Upper lobe of left lung (tissue), 6 donors: ENCODE measurements around the gene DNAAF5. TPM values are rescaled to one million over a fixed set of nuclear protein-coding genes. Genes with fewer than 3 reads are reported as not detected.

ENCODE experiments used
- ATAC-seq, 2 donors: fragments of 200-7000 bp; cut with Tn5 transposase; one replicate each; pipeline ENCODE4 v1.9.1; 2022; ENCODE audit warnings: mild to moderate bottlenecking in 2 of 2, moderate library complexity in 2 of 2; ENCODE audit not compliant: low FRiP score in 2 of 2
- DNase-seq, 2 donors: peaks; one replicate each; pipeline ENCODE4 v3.0.0-alpha.2; 2019 to 2020
- H3K27ac ChIP-seq, 4 donors: fragments of 200-600 bp; sonication (generic); one replicate each; pipeline ENCODE4 v1.5.1; 2016 to 2019
- H3K27me3 ChIP-seq, 4 donors: fragments of 200-600 bp; sonication (generic); one replicate each; pipeline ENCODE4 v1.5.1; 2017 to 2019
- H3K36me3 ChIP-seq, 4 donors: fragments of 200-600 bp; sonication (generic); one replicate each; pipeline ENCODE4 v1.5.1; 2016 to 2019
- H3K4me1 ChIP-seq, 4 donors: fragments of 200-600 bp; sonication (generic); one replicate each; pipeline ENCODE4 v1.5.1; 2018 to 2019
- H3K4me3 ChIP-seq, 4 donors: fragments of 200-600 bp; sonication (generic); one replicate each; pipeline ENCODE4 v1.5.1; 2017 to 2019; ENCODE audit warnings: mild to moderate bottlenecking in 2 of 4, moderate library complexity in 1 of 4
- H3K9me3 ChIP-seq, 4 donors: fragments of 200-600 bp; sonication (generic); one replicate each; pipeline ENCODE4 v1.5.1; 2018 to 2019
- EP300 ChIP-seq, 4 donors: sonication (generic); formaldehyde crosslinking; IDR thresholded peaks; one replicate each; pipeline ENCODE4 v1.5.1; 2017; ENCODE audit warnings: antibody characterized with exemption in 4 of 4, control low read depth in 2 of 4
- POLR2A ChIP-seq, 4 donors: fragments of 450-650 bp; IDR thresholded peaks; one replicate each; pipeline ENCODE4 v1.5.1; 2016 to 2017; ENCODE audit warnings: antibody characterized with exemption in 4 of 4, mild to moderate bottlenecking in 2 of 4
- POLR2AphosphoS5 ChIP-seq, 2 donors: sonication (generic); formaldehyde crosslinking; IDR thresholded peaks; one replicate each; pipeline ENCODE4 v1.5.1; 2017; ENCODE audit warnings: antibody characterized with exemption in 2 of 2
- WGBS, 2 donors: methylation state at CpG; one replicate each; pipeline ENCODE4 v1.1.5; 2017 to 2018; 5-methylcytosine and 5-hydroxymethylcytosine counted together
- total RNA-seq, 6 donors: library from RNA; depleted of rRNA in 4 of 6; stranded (reverse); fragments of >200 nt in 4 of 6; gene quantifications; one replicate each; pipeline versions ENCODE4 v1.1.0 to v1.2.1, GENCODE V29; 2016 to 2021
- TF ChIP-seq, protein P1 (sequence below), 6 experiments: fragments of 450-650 bp in 4 of 6; fragments of 200-600 bp in 2 of 6; sonication (generic) in 2 of 6; IDR thresholded peaks; one replicate each; pipeline ENCODE4 v1.5.1; 2016 to 2019; ENCODE audit warnings: antibody characterized with exemption in 6 of 6
- donor health status: DM: no; HTN: no; CAD: no; lungs with moderate emphysema.
- donor health status: DM: no; HTN: yes; CAD: no; lungs with severe emphysema.

Gene DNAAF5
- total RNA-seq, 6 donors from 2014 or later = 18.2 to 35.6 (median 26.4) TPM

DNA sequence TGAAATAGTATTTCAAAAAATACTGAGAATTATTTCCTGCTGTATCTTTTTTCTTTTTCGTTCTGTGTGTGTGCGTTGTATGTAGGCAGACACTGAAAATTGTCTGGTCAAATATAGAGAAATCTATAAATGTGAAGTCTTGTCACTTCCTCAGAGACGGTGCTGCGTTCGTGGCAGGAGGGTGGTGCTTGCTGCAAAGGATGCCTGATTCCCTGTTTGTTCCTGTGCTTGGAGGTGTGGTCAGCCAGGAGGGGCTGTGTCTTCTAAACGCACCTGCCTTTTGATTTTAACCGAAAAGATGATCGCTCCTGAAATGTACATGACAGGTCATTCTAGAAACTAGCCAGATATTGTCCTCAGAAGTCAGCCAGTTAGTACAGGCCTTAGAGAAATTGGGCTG is 33.1 kb downstream of the DNAAF5 start:
- ATAC-seq (no peak), DNase-seq (no peak)
- no peaks in the 10 kb centered on the region for H3K27me3 ChIP-seq
- peaks cover 12 to 87% (median 62%) of the 10 kb centered on the region in 4 donors for H3K36me3 ChIP-seq
- peaks cover 0 to 11% (median 3%) of the 10 kb centered on the region in 4 donors for H3K4me1 ChIP-seq
- H3K27ac ChIP-seq = no peak overlapping the region
- no peak overlapping the region for H3K4me3 ChIP-seq
- 83 to 87% methylated on average over 8 of the region's 8 CpGs for WGBS, 2 donors
- no peaks in the 10 kb centered on the region for H3K9me3 ChIP-seq
- TF ChIP-seq POLR2AphosphoS5 (IDR thresholded peaks at IDR 0.05) = no peak
- TF ChIP-seq, protein P1, sequence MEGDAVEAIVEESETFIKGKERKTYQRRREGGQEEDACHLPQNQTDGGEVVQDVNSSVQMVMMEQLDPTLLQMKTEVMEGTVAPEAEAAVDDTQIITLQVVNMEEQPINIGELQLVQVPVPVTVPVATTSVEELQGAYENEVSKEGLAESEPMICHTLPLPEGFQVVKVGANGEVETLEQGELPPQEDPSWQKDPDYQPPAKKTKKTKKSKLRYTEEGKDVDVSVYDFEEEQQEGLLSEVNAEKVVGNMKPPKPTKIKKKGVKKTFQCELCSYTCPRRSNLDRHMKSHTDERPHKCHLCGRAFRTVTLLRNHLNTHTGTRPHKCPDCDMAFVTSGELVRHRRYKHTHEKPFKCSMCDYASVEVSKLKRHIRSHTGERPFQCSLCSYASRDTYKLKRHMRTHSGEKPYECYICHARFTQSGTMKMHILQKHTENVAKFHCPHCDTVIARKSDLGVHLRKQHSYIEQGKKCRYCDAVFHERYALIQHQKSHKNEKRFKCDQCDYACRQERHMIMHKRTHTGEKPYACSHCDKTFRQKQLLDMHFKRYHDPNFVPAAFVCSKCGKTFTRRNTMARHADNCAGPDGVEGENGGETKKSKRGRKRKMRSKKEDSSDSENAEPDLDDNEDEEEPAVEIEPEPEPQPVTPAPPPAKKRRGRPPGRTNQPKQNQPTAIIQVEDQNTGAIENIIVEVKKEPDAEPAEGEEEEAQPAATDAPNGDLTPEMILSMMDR (IDR thresholded peaks at IDR 0.05) = no peak
- no peak for TF ChIP-seq EP300 (IDR thresholded peaks at IDR 0.05)
- no peak for TF ChIP-seq POLR2A (IDR thresholded peaks at IDR 0.05)

DNA sequence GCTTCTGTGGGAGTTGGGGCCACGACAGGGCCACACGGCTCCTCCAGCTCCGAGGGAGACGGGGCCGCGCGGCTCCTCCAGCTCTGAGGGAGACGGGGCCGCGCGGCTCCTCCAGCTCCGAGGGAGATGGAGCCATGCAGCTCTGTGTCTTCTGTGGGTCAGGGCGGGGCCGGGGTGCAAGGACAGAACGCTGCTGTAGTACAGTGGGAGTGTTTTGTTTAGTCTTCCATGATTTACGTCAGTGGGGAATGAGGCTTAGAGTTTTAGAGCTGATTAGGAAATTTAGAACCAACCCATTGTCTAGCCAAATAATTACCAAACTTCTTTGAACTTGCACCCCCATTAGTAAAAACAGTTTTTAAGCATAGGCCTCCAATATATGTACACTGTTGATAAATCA is 33.5 kb downstream of the DNAAF5 start:
- no peak for DNase-seq
- no peak overlapping the region for H3K4me3 ChIP-seq
- TF ChIP-seq EP300 (IDR thresholded peaks at IDR 0.05) (no peak), POLR2AphosphoS5 (IDR thresholded peaks at IDR 0.05) (no peak), POLR2A (IDR thresholded peaks at IDR 0.05) (no peak)
- TF ChIP-seq, protein P1 (IDR thresholded peaks at IDR 0.05) = no peak
- H3K36me3 ChIP-seq = peaks cover 13 to 87% (median 63%) of the 10 kb centered on the region in 4 donors
- no peaks in the 10 kb centered on the region for H3K27me3 ChIP-seq
- WGBS, 2 donors = 76 to 88% methylated on average over 16 of the region's 16 CpGs
- H3K27ac ChIP-seq = no peak overlapping the region
- peaks cover 0 to 11% (median 3%) of the 10 kb centered on the region in 4 donors for H3K4me1 ChIP-seq
- no peaks in the 10 kb centered on the region for H3K9me3 ChIP-seq
- ATAC-seq = no peak

DNA sequence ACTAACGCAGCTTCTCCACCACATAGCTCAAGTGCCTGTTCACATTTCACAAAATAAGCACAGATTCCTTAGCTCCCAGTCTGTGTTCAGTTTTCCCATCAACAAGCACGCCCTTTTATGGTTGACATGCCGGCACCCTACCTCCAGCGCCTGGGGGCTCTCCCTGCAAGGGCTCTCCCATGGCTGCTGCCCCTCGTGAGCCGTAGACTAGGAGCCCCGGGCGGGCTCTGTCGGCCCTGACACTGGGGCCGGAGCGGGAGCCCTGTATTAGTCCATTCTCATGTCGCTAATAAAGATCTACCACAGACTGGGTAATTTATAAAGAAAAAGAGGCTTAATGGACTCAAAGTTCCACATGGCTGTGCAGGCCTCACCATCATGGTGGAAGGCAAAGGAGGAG is 34.6 kb downstream of the DNAAF5 start:
- WGBS, 2 donors = 95% methylated on average over 12 of the region's 12 CpGs
- no peak overlapping the region for H3K27ac ChIP-seq
- no peak for TF ChIP-seq POLR2AphosphoS5 (IDR thresholded peaks at IDR 0.05)
- no peak for TF ChIP-seq POLR2A (IDR thresholded peaks at IDR 0.05)
- TF ChIP-seq, protein P1 (IDR thresholded peaks at IDR 0.05) = no peak
- TF ChIP-seq EP300 (IDR thresholded peaks at IDR 0.05) = no peak
- no peaks in the 10 kb centered on the region for H3K9me3 ChIP-seq
- ATAC-seq = no peak
- peaks cover 0 to 11% (median 3%) of the 10 kb centered on the region in 4 donors for H3K4me1 ChIP-seq
- H3K27me3 ChIP-seq = no peaks in the 10 kb centered on the region
- peaks cover 13 to 89% (median 63%) of the 10 kb centered on the region in 4 donors for H3K36me3 ChIP-seq
- no peak for DNase-seq
- H3K4me3 ChIP-seq = no peak overlapping the region

DNA sequence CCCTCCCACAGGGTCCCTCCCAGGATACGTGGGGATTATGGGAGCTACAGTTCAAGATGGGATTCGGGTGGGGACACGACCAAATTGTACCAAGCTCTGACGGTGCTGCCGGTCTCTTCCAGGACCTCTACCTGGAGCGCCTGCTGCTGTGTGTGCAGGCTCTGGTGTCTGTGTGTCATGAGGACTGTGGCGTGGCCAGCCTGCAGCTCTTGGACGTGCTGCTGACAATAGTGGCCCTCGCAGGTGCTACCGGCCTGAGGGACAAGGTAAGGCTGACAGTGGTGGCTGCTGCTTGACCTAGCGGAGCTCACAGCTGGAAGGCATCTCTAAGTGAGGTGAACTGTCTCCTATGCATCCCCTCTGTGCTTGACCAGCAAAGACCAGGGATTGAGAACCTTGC is 35.1 kb downstream of the DNAAF5 start:
- DNase-seq (no peak), ATAC-seq (no peak)
- H3K36me3 ChIP-seq = peaks cover 13 to 90% (median 60%) of the 10 kb centered on the region in 4 donors
- WGBS, 2 donors = 94 to 96% methylated on average over 9 to 11 of the region's 11 CpGs
- TF ChIP-seq EP300 (IDR thresholded peaks at IDR 0.05) (no peak), POLR2A (IDR thresholded peaks at IDR 0.05) (no peak)
- peaks cover 0 to 11% (median 3%) of the 10 kb centered on the region in 4 donors for H3K4me1 ChIP-seq
- H3K27me3 ChIP-seq = no peaks in the 10 kb centered on the region
- H3K9me3 ChIP-seq = no peaks in the 10 kb centered on the region
- no peak overlapping the region for H3K27ac ChIP-seq
- H3K4me3 ChIP-seq = no peak overlapping the region

DNA sequence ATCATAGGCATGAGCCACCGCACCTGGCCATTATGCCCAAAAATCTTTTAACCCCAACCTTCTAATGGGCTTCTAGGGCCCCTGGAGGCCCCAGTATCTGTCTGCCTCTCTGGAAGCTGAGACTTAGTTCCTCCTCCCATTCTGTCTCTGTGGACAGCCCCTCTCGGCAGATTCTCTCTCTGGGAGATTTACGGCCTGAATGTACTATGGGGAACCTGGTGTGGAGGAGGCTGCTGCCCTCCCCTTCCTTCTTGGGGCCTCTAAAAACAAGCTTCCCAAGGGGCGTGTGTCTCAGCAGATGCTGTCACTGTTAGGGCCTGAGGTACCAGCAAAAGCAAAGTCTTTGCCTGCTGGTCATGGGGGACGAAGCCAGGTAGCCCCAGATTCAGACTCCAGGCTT is 36.4 kb downstream of the DNAAF5 start:
- no peaks in the 10 kb centered on the region for H3K9me3 ChIP-seq
- no peak overlapping the region for H3K4me3 ChIP-seq
- ATAC-seq (no peak), DNase-seq (no peak)
- H3K27me3 ChIP-seq = no peaks in the 10 kb centered on the region
- H3K36me3 ChIP-seq = peaks cover 13 to 83% (median 48%) of the 10 kb centered on the region in 4 donors
- 79 to 86% methylated on average over 4 to 5 of the region's 5 CpGs for WGBS, 2 donors
- no peak overlapping the region for H3K27ac ChIP-seq
- TF ChIP-seq, protein P1 (IDR thresholded peaks at IDR 0.05) = no peak
- TF ChIP-seq POLR2A (IDR thresholded peaks at IDR 0.05) (no peak), EP300 (IDR thresholded peaks at IDR 0.05) (no peak), POLR2AphosphoS5 (IDR thresholded peaks at IDR 0.05) (no peak)
- peaks cover 0 to 3% (median 1%) of the 10 kb centered on the region in 4 donors for H3K4me1 ChIP-seq
